ENCODE measurements around the gene ESYT1. TPM values are rescaled to one million over a fixed set of nuclear protein-coding genes. Genes with fewer than 3 reads are reported as not detected.
"Not testable (repeated sequence)": the region's sequence is repeated elsewhere in the genome, so short reads cannot be mapped to it uniquely, and the experiment has no call there.

ESYT1 gene
- total RNA-seq, 4 donors from 2014 or later: 51.2 to 84.1 (median 64.9) TPM

- no peak overlapping the region for H3K4me3 ChIP-seq (ENCODE audit: low read depth, poor library complexity, severe bottlenecking)
- TF ChIP-seq POLR2A (IDR thresholded peaks at IDR 0.05) (no peak), CTCF (IDR thresholded peaks at IDR 0.05) (no peak)
- intact Hi-C loops (cut with DNase I; ENCODE audit: low total_unique reads): no loop called here
- no peak for DNase-seq (ENCODE audit: low spot score in 2 of 2)
- 9 to 13% methylated on average over 8 of the region's 8 CpGs for WGBS, 2 donors
These were observed 24.9 kb downstream of the ESYT1 start for GRCh38 chr12:56152756-56153677.

GRCh38 chr12:56153678-56154065 lies 25.6 kb downstream of the ESYT1 start:
- DNase-seq (ENCODE audit: low spot score in 2 of 2): no peak
- H3K4me3 ChIP-seq (ENCODE audit: low read depth, poor library complexity, severe bottlenecking): no peak overlapping the region
- TF ChIP-seq POLR2A (IDR thresholded peaks at IDR 0.05) (no peak), CTCF (IDR thresholded peaks at IDR 0.05) (no peak)
- intact Hi-C loops (cut with DNase I; ENCODE audit: low total_unique reads): no loop called here
- 71 to 73% methylated on average over 5 of the region's 5 CpGs for WGBS, 2 donors

- 100% methylated on average over 1 of the region's 1 CpG for WGBS, 2 donors
- H3K4me3 ChIP-seq (ENCODE audit: low read depth, poor library complexity, severe bottlenecking): no peak overlapping the region
- intact Hi-C loops (cut with DNase I; ENCODE audit: low total_unique reads): no loop called here
- DNase-seq (ENCODE audit: low spot score in 2 of 2): no peak
- TF ChIP-seq POLR2A (IDR thresholded peaks at IDR 0.05) (no peak), CTCF (IDR thresholded peaks at IDR 0.05) (no peak)
These were observed 26.2 kb downstream of the ESYT1 start for GRCh38 chr12:56154246-56154771.

GRCh38 chr12:56154818-56155217 lies 26.8 kb downstream of the ESYT1 start:
- WGBS, 2 donors: 91 to 93% methylated on average over 5 of the region's 5 CpGs
- intact Hi-C loops (cut with DNase I; ENCODE audit: low total_unique reads): no loop called here
- no peak for DNase-seq (ENCODE audit: low spot score in 2 of 2)
- no peak for TF ChIP-seq CTCF (IDR thresholded peaks at IDR 0.05)
- no peak for TF ChIP-seq POLR2A (IDR thresholded peaks at IDR 0.05)
- H3K4me3 ChIP-seq (ENCODE audit: low read depth, poor library complexity, severe bottlenecking): no peak overlapping the region

- H3K4me3 ChIP-seq (ENCODE audit: low read depth, poor library complexity, severe bottlenecking): no peak overlapping the region
- WGBS, 2 donors: 94 to 97% methylated on average over 11 of the region's 11 CpGs
- no peak for DNase-seq (ENCODE audit: low spot score in 2 of 2)
- intact Hi-C loops (cut with DNase I; ENCODE audit: low total_unique reads): no loop called here
- TF ChIP-seq CTCF (IDR thresholded peaks at IDR 0.05) (no peak), POLR2A (IDR thresholded peaks at IDR 0.05) (no peak)
These were observed 27.3 kb downstream of the ESYT1 start for GRCh38 chr12:56155256-56155845.

GRCh38 chr12:56156464-56157200 lies 28.6 kb downstream of the ESYT1 start:
- whole genome bisulfite sequencing, 2 donors: 85 to 90% methylated on average over 21 of the region's 21 CpGs
- intact Hi-C loops (cut with DNase I; ENCODE audit: low total_unique reads); DNase-seq (ENCODE audit: low spot score in 2 of 2): not testable (repeated sequence)
- peak overlapping the region; percentile 4 for H3K4me3 ChIP-seq (ENCODE audit: low read depth, poor library complexity, severe bottlenecking)

Data from lower leg skin (tissue), 4 donors.